Activated CD4-positive, alpha-beta T cell treated with anti-CD3 and anti-CD28 coated beads, Interleukin-2, Interleukin-4, amounts not matched to agents 100 ng/mL and 50 ng/mL, durations not matched to agents 16 hours and 8 hours (primary cell): ENCODE data around the gene WDR82.
"Not testable (repeated sequence)": the region's sequence is repeated elsewhere in the genome, so short reads cannot be mapped to it uniquely, and the experiment has no call there.

ENCODE experiments used
- DNase-seq: peaks from one replicate; pipeline ENCODE4 v3.0.0-alpha.2; 2020; ENCODE audit warnings: low spot score

WDR82 gene

GRCh38 chr3:52288674-52289073 lies 10.2 kb upstream of the WDR82 start:
- DNase-seq: no peak

GRCh38 chr3:52286777-52287110 lies 8.3 kb upstream of the WDR82 start:
- DNase-seq: no peak

GRCh38 chr3:52284051-52284450 lies 5.6 kb upstream of the WDR82 start:
- DNase-seq: not testable (repeated sequence)

- no peak for DNase-seq
Measured at GRCh38 chr3:52283306-52283705, 4.9 kb upstream of the WDR82 start.

GRCh38 chr3:52281981-52282801 lies 3.7 kb upstream of the WDR82 start:
- DNase-seq: peak; percentile 56

- no peak for DNase-seq
Measured at GRCh38 chr3:52280050-52280461, 1.6 kb upstream of the WDR82 start.

- no peak for DNase-seq
Measured at GRCh38 chr3:52279596-52279995, 1.1 kb upstream of the WDR82 start.

- peak; percentile 56 for DNase-seq
Measured at GRCh38 chr3:52277972-52278509, 408 bp downstream of the WDR82 start.

- DNase-seq: peak; percentile 80
Measured at GRCh38 chr3:52277071-52277964, 1.1 kb downstream of the WDR82 start.

- not testable (repeated sequence) for DNase-seq
Measured at GRCh38 chr3:52274781-52275180, 3.7 kb downstream of the WDR82 start.

GRCh38 chr3:52272831-52273230 lies 5.6 kb downstream of the WDR82 start:
- no peak for DNase-seq

GRCh38 chr3:52272172-52272571 lies 6.3 kb downstream of the WDR82 start:
- not testable (repeated sequence) for DNase-seq

GRCh38 chr3:52270252-52270754 lies 8.1 kb downstream of the WDR82 start:
- no peak for DNase-seq

GRCh38 chr3:52269776-52270175 lies 8.7 kb downstream of the WDR82 start:
- DNase-seq: no peak

- no peak for DNase-seq
Measured at GRCh38 chr3:52268036-52268435, 10.4 kb downstream of the WDR82 start.

- DNase-seq: no peak
Measured at GRCh38 chr3:52265387-52265786, 13.1 kb downstream of the WDR82 start.

GRCh38 chr3:52262447-52262846 lies 16.0 kb downstream of the WDR82 start:
- DNase-seq: no peak

GRCh38 chr3:52259448-52259847 lies 19.0 kb downstream of the WDR82 start:
- no peak for DNase-seq

GRCh38 chr3:52259035-52259434 lies 19.4 kb downstream of the WDR82 start:
- no peak for DNase-seq

- no peak for DNase-seq
Measured at GRCh38 chr3:52257911-52258310, 20.5 kb downstream of the WDR82 start.

- no peak for DNase-seq
Measured at GRCh38 chr3:52256622-52257021, 21.8 kb downstream of the WDR82 start.

- no peak for DNase-seq
Measured at GRCh38 chr3:52256159-52256558, 22.3 kb downstream of the WDR82 start.

- DNase-seq: no peak
Measured at GRCh38 chr3:52254608-52255007, 23.8 kb downstream of the WDR82 start.
